H1 (cell line): ENCODE data around the gene MRM2. TPM values are rescaled to one million over a fixed set of nuclear protein-coding genes. Genes with fewer than 3 reads are reported as not detected.
A peak's percentile ranks its signal among the peaks of the same experiment; 100 is the strongest.

Experiments used
- CHD7 ChIP-seq: fragments of 300-600 bp; sonication (generic); IDR thresholded peaks from 2 replicates; pipeline ENCODE4 v1.7.1; 2012; ENCODE audit warnings: low read length, moderate library complexity, mild to moderate bottlenecking, inconsistent platforms; ENCODE audit not compliant: insufficient replicate concordance
- GTF2F1 ChIP-seq: IDR thresholded peaks from 2 replicates; pipeline ENCODE4 v1.6.1; 2012; ENCODE audit warnings: low read depth, low read length, improper control_type of control experiment, borderline replicate concordance
- HDAC6 ChIP-seq: IDR thresholded peaks from one replicate; pipeline ENCODE4 v1.7.1; 2012; ENCODE audit warnings: low read depth, mild to moderate bottlenecking, inconsistent platforms, low read length, moderate library complexity
- KDM1A ChIP-seq: fragments of 200-600, 300-600 bp; sonication (generic); IDR thresholded peaks from 2 replicates; pipeline ENCODE4 v1.7.1; 2016; ENCODE audit warnings: mild to moderate bottlenecking, low read length, borderline replicate concordance
- PHF8 ChIP-seq: fragments of 200-600 bp; sonication (generic); conservative IDR thresholded peaks from 2 replicates; pipeline ENCODE4 v1.7.1; 2012; ENCODE audit warnings: low read depth, mild to moderate bottlenecking, inconsistent platforms, low read length, moderate library complexity
- POLR2A ChIP-seq, 2 experiments: IDR thresholded peaks; 1 replicate in 1 of 2; 2 replicates in 1 of 2; pipeline ENCODE4 v1.6.1; 2011; ENCODE audit warnings: low read depth in 2 of 2, low read length in 2 of 2, mild to moderate bottlenecking in 2 of 2; ENCODE audit errors: control extremely low read depth in 1 of 2
- POLR2AphosphoS5 ChIP-seq: IDR thresholded peaks from 2 replicates; pipeline ENCODE4 v1.6.1; 2011; ENCODE audit warnings: low read depth, low read length
- POU5F1 ChIP-seq: IDR thresholded peaks from 2 replicates; pipeline ENCODE4 v1.6.1; 2011; ENCODE audit warnings: low read depth, mild to moderate bottlenecking, low read length, moderate library complexity
- RFX5 ChIP-seq: IDR thresholded peaks from 2 replicates; pipeline ENCODE4 v1.6.1; 2011; ENCODE audit warnings: low read depth, low read length, improper control_type of control experiment, borderline replicate concordance
- SIRT6 ChIP-seq: IDR thresholded peaks from one replicate; pipeline ENCODE4 v1.7.1; 2012; ENCODE audit warnings: low read length, inconsistent platforms
- TCF12 ChIP-seq: IDR thresholded peaks from 2 replicates; pipeline ENCODE4 v1.6.1; 2011; ENCODE audit warnings: low read depth, mild to moderate bottlenecking, low read length
- polyA plus RNA-seq, 7 experiments: library from polyadenylated mRNA; depleted of rRNA in 3 of 7; stranded (reverse) in 5 of 7; unstranded in 2 of 7; fragments of >200 nt in 5 of 7; fragments of 200-250 nt in 2 of 7; gene quantifications; 1 replicate in 5 of 7; 2 replicates in 1 of 7; 4 replicates in 1 of 7; pipeline versions ENCODE4 v1.2.1 to v1.2.3, GENCODE V29; 2011 to 2013; ENCODE audit warnings: missing spikeins in 2 of 7, mixed read lengths in 2 of 7
- total RNA-seq: library from RNA; stranded (reverse); fragmentation: NEBNext Ultra II Directional; extraction: Animal tissue kit (Norgen Biotek cat#: 25700); gene quantifications from 2 replicates; pipeline ENCODE4 v1.2.1, GENCODE V29; 2021

Gene MRM2
- total and polyA plus RNA-seq, 2 of the 8 experiments (the other 6 are each of a cell fraction or from before 2014, with no cell fraction given), result 17.2 to 38.6 TPM

GRCh38 chr7:2247141-2247995 is 5.4 kb upstream of the MRM2 start (continued):
- no peak for TF ChIP-seq KDM1A
- no peak for TF ChIP-seq TCF12
- no peak for TF ChIP-seq HDAC6
- TF ChIP-seq SIRT6, result no peak
- TF ChIP-seq GTF2F1, result no peak
- peak in 1 of 2 experiments; percentile 49; a peak in 1 of 3 replicates for TF ChIP-seq POLR2A (IDR thresholded peaks at IDR 0.05; ENCODE audit: control extremely low read depth in 1 of 2, low read depth in 2 of 2, low read length in 2 of 2)
- TF ChIP-seq POLR2AphosphoS5, result no peak
- no peak for TF ChIP-seq CHD7
- no peak for TF ChIP-seq POU5F1
- TF ChIP-seq PHF8, result no peak
- no peak for TF ChIP-seq RFX5
